T1000 (cell line): ENCODE results near the gene NOL7.

Experiments used
- DNase-seq: peaks from one replicate; lab custom pipeline; 2025; ENCODE audit warnings: mixed read lengths; lab: John Stamatoyannopoulos, UW

The NOL7 gene

GRCh38 chr6:13654496-13654895 lies 39.4 kb downstream of the NOL7 start:
- no peak for DNase-seq

GRCh38 chr6:13655700-13656099 lies 40.6 kb downstream of the NOL7 start:
- DNase-seq, result no peak

- no peak for DNase-seq
Observed at GRCh38 chr6:13660273-13660672, 45.1 kb downstream of the NOL7 start.

GRCh38 chr6:13660893-13661292 lies 45.8 kb downstream of the NOL7 start:
- DNase-seq, result no peak

GRCh38 chr6:13661647-13662046 lies 46.5 kb downstream of the NOL7 start:
- DNase-seq, result no peak

GRCh38 chr6:13662651-13663334 lies 47.7 kb downstream of the NOL7 start:
- no peak for DNase-seq

GRCh38 chr6:13663986-13664385 lies 48.9 kb downstream of the NOL7 start:
- DNase-seq, result no peak

GRCh38 chr6:13664703-13665352 lies 49.7 kb downstream of the NOL7 start:
- DNase-seq, result no peak

GRCh38 chr6:13666194-13667105 lies 51.3 kb downstream of the NOL7 start:
- no peak for DNase-seq

- no peak for DNase-seq
Observed at GRCh38 chr6:13667655-13668054, 52.5 kb downstream of the NOL7 start.

- DNase-seq, result no peak
Observed at GRCh38 chr6:13668291-13668928, 53.3 kb downstream of the NOL7 start.

- no peak for DNase-seq
Observed at GRCh38 chr6:13669476-13669875, 54.3 kb downstream of the NOL7 start.
